ENCODE data around the gene NCKAP5L. TPM values are rescaled to one million over a fixed set of nuclear protein-coding genes. Genes with fewer than 3 reads are reported as not detected.

The NCKAP5L gene
- total RNA-seq, 2 experiments from 2014 or later, result 9.2 to 9.8 TPM

- H3K9me3 ChIP-seq (ENCODE audit: control insufficient read depth in 1 of 2, insufficient read depth in 1 of 2, low read length in 2 of 2), result no peaks in the 10 kb centered on the region
- intact Hi-C loops (cut with DNase I, micrococcal nuclease), result no loop called here
- peak overlapping the region in 1 of 2 donors; percentile 22 for H3K27ac ChIP-seq (ENCODE audit: low read depth in 1 of 2, low read length in 2 of 2)
- H3K36me3 ChIP-seq (ENCODE audit: insufficient read depth, low read length), result peaks cover 4% of the 10 kb centered on the region
- DNase-seq (no peak), ATAC-seq (ENCODE audit: poor library complexity) (no peak)
- Mint-ChIP-seq H3K4me3 (peak overlapping the region; percentile 9), H3K27ac (no peak overlapping the region), H3K36me3 (ENCODE audit: low read depth) (peaks cover 4% of the 10 kb centered on the region), H3K27me3 (no peaks in the 10 kb centered on the region), H3K9me3 (no peaks in the 10 kb centered on the region), H3K4me1 (ENCODE audit: low read depth) (peaks cover 68% of the 10 kb centered on the region)
- peaks cover 49% of the 10 kb centered on the region for H3K4me1 ChIP-seq (ENCODE audit: insufficient read depth, low read length)
- POLR2A ChIA-PET, result no interaction called here
- no peak for TF ChIP-seq CTCF (IDR thresholded peaks at IDR 0.05)
- no peak overlapping the region for H3K4me3 ChIP-seq (ENCODE audit: low read length)
- H3K27me3 ChIP-seq (ENCODE audit: control insufficient read depth in 1 of 2, insufficient read depth in 2 of 2, low read length in 2 of 2), result no peaks in the 10 kb centered on the region
- CTCF ChIA-PET, result interaction anchor here (1.4 kb wide), 1 partner anchor 15 kb away, joined by 3 read pairs; no protein-coding TSS in a partner anchor
These were observed 3.8 kb downstream of the NCKAP5L start for GRCh38 chr12:49824416-49824815.

DNA sequence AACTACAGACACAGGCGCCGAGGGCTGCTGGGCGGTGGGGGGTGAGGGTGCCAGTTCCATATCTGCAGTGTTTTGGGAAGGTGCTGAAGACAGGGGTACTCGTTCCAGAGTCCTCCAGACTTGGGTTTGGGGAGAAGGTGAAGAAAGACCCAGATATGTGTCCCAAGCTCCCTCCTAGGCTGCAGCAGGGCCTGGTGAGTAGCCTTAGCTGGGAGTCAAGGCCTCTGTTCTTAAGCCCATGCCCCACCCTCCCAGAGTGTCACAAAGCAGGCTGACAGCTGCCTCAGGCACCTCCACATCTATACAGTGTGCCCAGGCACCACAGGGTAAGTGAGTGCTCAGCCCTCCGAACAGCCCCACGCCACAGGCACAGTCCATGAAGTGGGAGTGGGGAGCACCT lies 4.3 kb downstream of the NCKAP5L start:
- Mint-ChIP-seq H3K4me1 (ENCODE audit: low read depth) (peaks cover 66% of the 10 kb centered on the region), H3K36me3 (ENCODE audit: low read depth) (peaks cover 4% of the 10 kb centered on the region), H3K27ac (no peak overlapping the region), H3K4me3 (peak overlapping the region; percentile 9), H3K27me3 (no peaks in the 10 kb centered on the region), H3K9me3 (no peaks in the 10 kb centered on the region)
- H3K4me3 ChIP-seq (ENCODE audit: low read length), result no peak overlapping the region
- ChIA-PET POLR2A (no interaction called here), CTCF (no interaction called here)
- ATAC-seq (ENCODE audit: poor library complexity), result no peak
- intact Hi-C loops (cut with DNase I, micrococcal nuclease), result no loop called here
- DNase-seq, result no peak
- H3K36me3 ChIP-seq (ENCODE audit: insufficient read depth, low read length), result peaks cover 4% of the 10 kb centered on the region
- no peak for TF ChIP-seq CTCF (IDR thresholded peaks at IDR 0.05)
- H3K27me3 ChIP-seq (ENCODE audit: control insufficient read depth in 1 of 2, insufficient read depth in 2 of 2, low read length in 2 of 2), result no peaks in the 10 kb centered on the region
- no peak overlapping the region for H3K27ac ChIP-seq (ENCODE audit: low read depth in 1 of 2, low read length in 2 of 2)
- H3K4me1 ChIP-seq (ENCODE audit: insufficient read depth, low read length), result peaks cover 44% of the 10 kb centered on the region
- H3K9me3 ChIP-seq (ENCODE audit: control insufficient read depth in 1 of 2, insufficient read depth in 1 of 2, low read length in 2 of 2), result no peaks in the 10 kb centered on the region

- Histone ChIP-seq H3K27ac (ENCODE audit: low read depth in 1 of 2, low read length in 2 of 2) (no peak overlapping the region), H3K4me3 (ENCODE audit: low read length) (no peak overlapping the region), H3K4me1 (ENCODE audit: insufficient read depth, low read length) (peaks cover 40% of the 10 kb centered on the region), H3K36me3 (ENCODE audit: insufficient read depth, low read length) (peaks cover 4% of the 10 kb centered on the region), H3K27me3 (ENCODE audit: control insufficient read depth in 1 of 2, insufficient read depth in 2 of 2, low read length in 2 of 2) (no peaks in the 10 kb centered on the region), H3K9me3 (ENCODE audit: control insufficient read depth in 1 of 2, insufficient read depth in 1 of 2, low read length in 2 of 2) (no peaks in the 10 kb centered on the region)
- Mint-ChIP-seq H3K36me3 (ENCODE audit: low read depth) (peaks cover under 1% of the 10 kb centered on the region), H3K4me3 (no peak overlapping the region), H3K4me1 (ENCODE audit: low read depth) (peaks cover 60% of the 10 kb centered on the region), H3K27me3 (no peaks in the 10 kb centered on the region), H3K9me3 (no peaks in the 10 kb centered on the region), H3K27ac (no peak overlapping the region)
- no peak for ATAC-seq (ENCODE audit: poor library complexity)
- DNase-seq, result no peak
- intact Hi-C loops (cut with DNase I, micrococcal nuclease), result no loop called here
- ChIA-PET POLR2A (no interaction called here), CTCF (no interaction called here)
- no peak for TF ChIP-seq CTCF (IDR thresholded peaks at IDR 0.05)
These were observed 4.9 kb downstream of the NCKAP5L start for GRCh38 chr12:49823350-49823749.
